Fibroblast of skin of left biceps (primary cell): ENCODE results near the gene TNFAIP8L3.

Experiments
- DNase-seq, 2 experiments: peaks; one replicate each; pipeline ENCODE4 v3.0.0-alpha.2; 2013; ENCODE audit warnings: low read depth in 2 of 2

The TNFAIP8L3 gene

DNA sequence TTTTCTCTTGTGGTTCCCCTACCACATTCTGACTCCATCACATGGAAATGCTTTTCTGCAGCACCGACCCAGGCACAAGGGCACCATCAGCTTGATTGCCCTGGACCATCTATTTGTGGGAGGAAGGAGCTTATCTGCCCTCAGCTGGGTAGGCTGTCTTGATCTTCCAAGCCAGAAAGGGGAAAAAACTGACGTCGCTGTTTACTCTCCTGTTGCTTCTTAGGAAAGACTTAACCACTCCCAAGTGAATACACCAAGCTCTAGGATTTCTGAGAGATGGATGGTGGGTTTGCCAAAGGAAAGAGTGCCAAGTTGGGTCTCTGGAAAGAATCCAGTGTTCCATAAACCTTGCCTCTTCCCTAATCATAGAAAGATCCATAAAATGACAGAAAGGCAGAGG, 4.0 kb downstream of the TNFAIP8L3 start:
- DNase-seq = no peak

DNA sequence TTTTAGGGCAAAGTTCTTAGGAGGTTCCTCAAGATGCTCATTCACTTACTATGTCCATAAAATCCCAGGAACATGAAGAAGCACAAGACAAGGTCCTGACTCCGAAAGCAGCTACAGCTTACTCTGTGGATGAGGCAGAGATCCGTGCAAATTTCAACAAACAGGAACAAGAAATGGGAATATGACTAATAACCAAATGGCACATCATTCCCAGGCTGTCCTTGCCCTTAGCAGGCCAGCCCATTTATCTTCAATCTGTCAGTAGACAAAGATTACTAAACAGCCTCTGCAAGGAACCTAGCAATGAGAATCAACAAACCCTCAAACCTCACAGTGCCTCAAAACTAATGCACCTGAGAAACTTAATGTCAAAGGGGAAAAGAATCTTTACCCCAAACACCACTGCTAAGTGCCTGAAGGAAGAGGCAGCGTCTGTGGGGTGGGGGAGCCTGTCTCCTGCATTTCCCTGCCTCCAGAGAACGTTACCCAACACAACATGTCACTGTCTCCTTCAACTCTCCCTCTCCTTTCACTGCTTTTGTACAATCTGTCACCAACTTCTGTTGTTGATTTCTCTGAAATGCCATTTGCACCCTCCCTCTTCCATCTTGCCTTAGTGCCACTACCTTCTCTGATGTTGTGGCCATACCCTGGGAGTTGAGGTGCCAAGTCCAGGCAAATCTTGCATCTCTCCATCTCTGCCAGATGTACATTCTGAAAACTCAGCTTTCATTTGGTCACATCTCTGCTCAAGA, 4.8 kb downstream of the TNFAIP8L3 start:
- no peak for DNase-seq

DNA sequence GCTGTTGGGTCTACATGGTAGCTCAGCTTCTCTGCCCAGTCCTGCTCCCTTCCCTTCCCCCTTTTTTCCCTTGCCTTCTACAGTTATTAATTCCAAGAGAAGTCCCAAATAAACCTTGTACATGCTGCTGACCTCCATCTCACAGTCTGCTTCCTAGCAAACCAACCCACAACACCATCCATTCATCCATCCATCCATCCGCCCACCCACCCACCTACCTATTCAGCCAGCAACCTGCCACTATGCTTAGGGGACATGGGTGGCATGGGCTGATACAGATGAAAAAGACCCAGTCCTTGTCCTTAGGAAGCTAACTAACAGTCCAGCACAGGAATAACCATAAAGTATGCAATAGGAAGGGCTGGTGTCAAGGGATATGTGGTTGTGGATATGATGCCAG, 5.7 kb downstream of the TNFAIP8L3 start:
- no peak for DNase-seq

DNA sequence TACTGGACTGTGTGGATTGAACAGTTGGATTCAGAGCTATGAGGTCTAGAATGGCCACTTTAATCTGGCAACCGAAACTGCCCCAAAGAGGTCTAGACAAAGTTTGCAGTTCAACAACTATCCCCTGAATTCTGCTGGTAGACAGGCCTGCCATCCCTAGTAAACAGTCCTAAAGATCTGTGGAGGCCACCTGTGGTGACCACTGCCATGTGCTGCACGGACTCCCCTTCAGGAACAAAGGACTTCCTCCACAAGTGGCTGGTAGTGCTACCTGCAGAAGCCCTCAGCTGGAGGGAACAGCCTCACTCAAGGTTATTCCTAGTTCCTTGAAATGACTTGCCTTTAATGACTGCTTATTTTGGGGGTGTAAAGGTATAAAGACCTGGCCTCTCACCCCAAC, 6.1 kb downstream of the TNFAIP8L3 start:
- no peak for DNase-seq

DNA sequence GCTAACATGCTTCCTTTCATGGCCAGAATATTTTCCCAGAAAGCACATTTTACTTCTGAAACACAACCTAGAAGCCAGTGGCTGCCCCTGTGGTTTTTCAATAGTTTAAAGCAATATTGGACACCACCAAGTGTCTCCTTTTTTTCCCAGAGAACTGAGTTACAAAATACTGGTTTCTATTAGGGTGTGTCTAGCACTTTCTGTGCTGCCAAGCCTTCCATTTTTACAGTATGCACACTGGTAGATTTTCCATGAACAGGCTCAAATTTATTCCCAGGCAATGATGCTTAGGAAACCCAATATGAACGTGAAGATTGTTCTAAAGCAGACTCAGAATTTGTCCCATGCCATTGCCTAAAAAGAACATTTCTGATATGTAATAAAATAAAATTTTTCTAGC, 7.2 kb downstream of the TNFAIP8L3 start:
- DNase-seq = no peak

DNA sequence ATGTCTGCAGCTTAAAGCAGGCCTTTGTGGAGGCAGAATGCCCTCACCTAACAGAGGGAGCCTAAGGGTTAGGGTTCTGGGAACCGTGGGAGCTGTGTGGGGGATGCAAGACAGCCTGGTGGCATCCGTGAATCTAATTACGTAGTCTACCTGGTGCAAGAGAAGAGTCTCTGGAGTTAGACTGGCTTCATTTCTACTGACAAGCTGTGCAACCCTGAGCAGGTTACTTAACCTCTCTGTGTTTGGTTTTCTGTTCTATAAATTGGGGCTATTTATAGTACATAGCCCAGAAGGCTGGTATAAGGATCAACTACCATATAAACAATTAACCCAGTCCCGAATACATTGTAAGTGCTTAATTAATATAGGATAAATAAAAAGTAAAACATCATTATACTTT, 8.3 kb downstream of the TNFAIP8L3 start:
- no peak for DNase-seq

DNA sequence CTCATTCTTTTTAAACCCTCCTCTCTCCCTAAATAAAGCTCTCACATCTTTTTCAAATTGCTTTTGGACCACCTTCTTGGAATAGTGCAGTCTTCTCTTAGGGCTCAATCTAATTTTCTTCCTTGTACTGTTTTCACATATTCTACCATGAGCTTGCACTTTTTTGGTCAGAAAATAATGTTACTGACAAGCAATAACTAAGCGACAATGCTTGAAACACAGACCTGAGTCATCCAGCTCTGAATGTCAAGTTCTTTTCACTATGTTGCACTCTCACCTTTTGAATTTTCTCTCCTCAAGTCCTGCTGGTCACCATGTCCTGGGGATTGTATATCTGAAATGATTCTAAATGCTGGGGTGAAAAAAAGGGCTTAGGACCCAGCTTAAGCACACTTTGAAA, 8.9 kb downstream of the TNFAIP8L3 start:
- no peak for DNase-seq

DNA sequence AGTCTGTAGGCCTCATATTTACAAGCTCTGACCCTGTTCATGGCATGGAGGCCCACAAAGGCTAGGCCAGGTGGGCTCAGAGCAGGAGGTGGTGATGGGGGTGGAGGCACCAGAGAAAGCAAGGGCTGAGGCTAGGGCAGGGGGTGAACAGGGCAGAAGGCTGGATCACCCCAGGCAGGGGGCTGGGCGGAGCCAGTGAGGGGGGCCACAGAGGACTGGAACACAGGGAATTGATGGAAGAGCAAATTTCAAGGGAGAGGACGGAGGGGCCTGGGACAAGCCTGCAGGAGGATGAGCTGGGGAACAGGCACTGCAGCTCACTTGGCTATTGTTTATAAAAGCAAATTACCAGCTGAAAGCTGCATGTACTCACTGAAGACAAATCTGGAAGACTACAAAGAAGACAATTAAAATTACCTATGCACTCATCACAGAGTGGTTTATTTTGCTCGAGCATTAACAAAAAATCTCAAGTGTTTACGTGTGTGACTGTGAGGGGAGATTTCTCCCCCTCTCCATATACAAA, 11.0 kb downstream of the TNFAIP8L3 start:
- DNase-seq = no peak

DNA sequence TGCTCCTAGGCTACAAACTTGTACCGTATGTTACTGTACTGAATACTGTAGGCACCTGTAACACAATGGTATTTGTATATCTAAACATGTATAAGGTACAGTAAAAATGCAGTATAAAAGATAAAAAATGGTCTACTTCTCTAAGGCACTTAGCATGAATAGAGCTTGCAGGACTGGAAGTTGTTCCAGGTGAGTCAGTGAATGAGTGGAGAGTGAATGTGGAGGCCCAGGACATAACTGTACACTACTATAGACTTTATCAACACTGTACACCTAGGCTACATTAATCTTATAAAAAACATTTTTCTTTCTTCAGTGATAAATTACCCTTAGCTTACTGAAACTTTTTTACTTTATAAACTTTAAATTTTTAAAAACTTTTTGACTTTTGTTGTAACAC, 12.5 kb downstream of the TNFAIP8L3 start:
- no peak for DNase-seq

DNA sequence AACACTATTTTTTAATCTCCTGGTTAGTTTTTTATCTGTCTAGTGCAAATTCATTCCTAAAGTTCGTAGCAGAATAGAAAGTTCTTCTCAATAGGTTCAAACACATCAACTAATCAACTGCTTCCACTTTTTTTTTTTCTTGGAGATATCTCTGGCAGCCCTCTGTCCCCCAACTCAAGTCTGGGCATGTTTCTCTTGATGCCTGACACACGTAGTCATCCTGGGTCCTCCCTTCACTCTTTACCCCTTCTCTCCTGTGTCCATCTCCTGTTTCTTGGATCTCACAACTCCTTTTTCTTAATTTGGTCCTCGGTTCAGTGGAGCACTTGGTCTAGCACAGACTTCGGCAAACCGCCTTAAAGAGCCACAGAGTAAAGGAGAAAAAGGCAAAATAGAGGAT, 14.4 kb downstream of the TNFAIP8L3 start:
- DNase-seq = no peak

DNA sequence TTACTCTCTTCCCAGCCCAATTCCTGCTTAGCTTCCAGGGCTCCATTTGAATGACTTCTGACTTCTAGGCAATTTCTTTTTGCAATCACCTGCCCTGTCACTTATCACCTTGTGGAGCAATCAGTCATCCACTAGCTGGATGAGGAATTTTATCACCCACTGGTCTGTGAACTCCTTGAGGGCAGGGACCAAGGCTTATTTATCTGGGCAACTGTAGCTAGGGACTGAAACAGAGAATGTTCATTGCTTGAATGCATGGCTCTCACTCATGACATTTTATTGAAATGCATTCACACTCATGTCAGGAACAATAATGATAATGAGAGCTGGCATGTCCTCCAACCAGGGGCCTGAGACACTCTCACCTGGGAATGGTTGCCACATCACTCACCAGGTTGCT, 15.5 kb downstream of the TNFAIP8L3 start:
- DNase-seq = no peak

DNA sequence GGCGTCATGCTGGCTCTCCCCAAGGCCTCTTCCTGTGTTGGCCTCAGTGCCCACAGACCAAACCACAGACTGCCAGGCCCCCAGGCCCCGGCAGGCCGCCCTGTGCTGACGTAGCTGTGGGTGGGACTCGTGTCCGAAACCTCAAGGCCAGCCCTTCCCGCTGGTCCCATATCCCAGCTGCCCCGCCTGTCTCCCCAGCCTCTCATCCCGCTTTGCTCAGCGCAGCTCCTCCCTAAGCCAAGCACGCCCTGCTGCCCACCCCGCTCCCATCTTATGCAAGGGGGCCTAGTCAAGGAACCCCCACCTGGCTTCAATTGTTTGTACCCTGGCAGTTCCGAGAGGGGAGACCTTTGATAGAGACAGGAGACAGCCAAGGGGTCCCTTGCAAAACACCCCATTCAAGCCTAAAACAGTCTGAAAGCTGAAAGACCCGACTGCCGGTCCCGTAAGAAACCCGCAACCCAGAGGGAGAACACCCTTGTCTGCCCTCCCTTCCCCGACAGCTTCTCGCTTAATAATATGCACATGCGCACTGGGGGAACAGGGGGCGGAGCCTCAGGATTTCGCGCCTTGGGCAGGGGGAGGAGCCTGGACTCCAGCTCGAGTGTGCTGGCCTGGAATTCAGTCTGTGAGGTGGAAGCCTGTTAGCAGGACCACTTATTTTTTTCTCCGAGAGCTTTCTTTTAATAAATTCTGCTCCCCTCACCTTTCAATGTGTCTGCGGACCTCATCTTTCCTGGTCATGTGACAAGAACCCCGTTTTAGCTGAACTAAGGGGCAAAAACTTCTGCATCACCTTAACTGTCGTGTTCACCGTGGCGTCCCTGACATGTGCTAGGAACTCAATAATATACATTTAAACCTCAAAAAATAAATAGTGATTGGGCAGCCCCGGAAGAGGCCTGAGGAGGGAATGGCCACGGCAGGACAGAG, 17.2 kb downstream of the TNFAIP8L3 start:
- peak; percentile 33 to 36 for DNase-seq

DNA sequence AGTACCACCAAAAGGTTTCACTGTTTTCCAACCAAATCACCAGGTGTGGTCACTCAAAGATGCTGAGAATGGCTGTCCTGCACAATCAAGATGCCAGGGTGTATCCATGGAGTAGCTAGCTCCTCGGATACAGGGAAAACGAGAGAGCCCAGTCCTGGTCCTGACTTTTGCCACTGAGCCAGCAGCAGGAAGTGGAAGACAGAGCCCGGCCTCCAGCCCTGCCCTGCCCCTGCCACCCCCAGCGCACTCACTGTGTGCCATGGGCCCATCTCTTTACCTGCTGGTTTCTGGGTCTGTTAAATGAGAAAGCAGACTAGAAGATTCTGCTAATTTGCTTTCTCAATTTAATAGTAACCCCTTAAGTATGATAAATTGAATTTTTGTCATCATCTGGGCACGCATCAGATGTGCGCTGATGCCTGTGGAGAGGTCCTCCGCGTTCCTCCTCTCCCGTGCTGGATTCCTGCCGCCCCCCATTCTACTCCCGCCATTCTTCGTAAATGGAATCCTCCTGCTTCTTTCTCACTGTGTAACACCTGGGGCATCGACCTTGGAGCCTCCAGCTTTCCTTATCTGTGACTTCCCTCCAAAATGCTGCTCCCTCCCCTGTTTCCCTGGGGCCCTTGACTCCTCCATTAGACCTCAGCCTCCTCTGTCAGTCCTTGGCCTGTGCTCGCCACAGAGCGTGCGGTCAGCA, 18.0 kb downstream of the TNFAIP8L3 start:
- no peak for DNase-seq

DNA sequence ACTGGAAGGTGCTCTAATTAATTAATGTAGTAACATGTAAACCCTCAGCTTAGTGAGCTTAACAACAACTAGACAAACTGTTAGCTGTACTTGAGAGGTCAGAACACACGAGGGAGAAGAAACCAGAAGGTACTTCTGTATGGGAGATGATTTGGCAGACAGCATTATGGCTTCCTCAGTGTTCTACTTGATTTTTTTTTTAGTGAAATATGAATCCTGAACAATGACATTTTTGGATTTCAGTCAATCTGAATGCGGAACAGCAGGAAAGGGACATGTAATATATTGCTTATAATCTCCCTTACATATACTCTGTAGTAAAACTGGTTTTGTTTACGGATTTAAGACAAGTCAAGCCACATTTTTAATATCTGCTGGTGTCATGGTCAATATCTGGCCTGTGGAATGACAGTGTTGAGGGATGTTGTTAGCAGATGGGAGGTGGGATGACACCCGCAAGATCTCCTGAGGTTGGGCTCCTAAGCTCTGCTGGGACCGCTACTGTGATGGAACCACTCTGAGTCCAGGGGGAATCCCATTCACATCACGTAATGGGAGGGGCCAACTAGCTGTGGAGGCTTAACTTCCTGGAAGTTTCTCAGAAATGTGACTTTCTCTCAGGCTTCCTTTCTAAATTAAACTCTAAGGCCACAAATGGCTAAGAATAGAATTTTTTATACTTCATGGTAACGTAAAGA, 18.7 kb downstream of the TNFAIP8L3 start:
- DNase-seq = no peak

DNA sequence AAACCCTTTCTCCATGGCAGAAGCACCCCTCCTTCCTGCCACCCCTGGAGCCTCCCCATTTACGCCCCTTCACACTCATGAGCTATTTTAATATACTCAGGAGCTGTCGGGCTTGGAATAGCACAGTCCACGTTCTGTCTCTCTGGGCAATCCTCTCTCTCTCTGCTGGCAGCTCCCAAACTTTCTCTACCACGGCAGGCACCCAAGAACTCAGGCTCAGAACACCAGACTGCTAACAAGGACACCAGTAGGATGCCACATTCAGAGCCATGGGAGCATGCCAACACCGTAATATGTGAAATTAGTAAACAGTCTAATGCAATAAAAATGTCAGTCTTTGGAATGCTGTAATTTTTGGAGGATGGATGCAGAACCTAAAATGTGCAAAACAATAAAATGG, 19.3 kb downstream of the TNFAIP8L3 start:
- DNase-seq = no peak

DNA sequence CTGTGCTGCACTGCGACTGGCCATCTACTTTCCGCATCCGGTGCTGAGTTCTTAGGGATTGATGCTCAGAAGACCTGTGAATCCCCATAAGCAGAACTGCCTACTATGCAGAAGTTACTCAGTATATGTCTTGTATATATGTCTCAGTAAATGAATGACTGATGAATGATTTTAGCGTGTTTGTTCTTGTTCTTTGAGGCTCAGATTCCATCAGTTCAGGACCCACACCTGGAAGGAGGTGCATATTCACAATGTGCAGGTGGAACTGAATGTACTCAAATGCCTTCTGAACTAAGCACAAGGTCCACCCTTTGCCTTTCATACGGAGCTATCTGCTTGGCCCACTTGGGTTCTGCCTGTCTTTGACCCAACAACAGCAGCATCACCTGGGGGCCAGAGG, 19.8 kb downstream of the TNFAIP8L3 start:
- DNase-seq = no peak

DNA sequence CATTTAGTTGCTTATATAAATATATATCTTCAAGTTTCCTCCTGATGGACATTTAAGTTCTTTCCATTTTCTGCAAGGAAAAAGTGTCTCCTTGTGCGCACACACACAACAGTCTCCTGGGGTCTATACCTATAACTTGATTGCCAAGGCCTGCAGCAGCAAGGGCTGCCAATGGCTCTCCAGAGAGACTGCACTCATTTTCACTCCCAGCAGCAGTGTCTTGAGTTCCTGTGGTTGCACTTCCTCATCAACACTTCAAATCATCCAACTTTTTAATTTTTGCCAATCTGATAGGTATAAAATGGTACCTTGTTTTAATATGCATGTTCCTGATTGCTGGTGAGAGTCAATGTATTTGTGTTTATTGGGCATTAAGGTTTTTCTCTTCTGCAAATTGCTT, 23.1 kb downstream of the TNFAIP8L3 start:
- DNase-seq = no peak

DNA sequence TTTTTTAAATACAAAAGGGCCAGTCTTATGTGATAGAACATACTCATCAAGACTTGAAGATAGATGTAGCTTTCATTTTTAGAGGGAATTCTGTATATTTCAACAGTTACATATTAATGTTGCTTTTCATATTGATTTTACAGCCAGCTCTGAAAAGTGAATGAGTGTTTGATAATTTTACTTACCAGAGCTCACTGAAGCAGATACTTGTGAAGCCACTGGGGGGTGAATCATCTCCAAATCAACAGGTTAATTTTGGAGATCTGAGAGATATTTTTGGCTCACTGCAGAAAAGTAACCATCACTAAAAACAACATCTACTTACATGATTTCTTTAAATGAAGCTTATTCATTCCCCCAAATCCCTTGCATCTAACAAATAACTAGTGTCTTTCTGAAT, 24.7 kb downstream of the TNFAIP8L3 start:
- DNase-seq = no peak

DNA sequence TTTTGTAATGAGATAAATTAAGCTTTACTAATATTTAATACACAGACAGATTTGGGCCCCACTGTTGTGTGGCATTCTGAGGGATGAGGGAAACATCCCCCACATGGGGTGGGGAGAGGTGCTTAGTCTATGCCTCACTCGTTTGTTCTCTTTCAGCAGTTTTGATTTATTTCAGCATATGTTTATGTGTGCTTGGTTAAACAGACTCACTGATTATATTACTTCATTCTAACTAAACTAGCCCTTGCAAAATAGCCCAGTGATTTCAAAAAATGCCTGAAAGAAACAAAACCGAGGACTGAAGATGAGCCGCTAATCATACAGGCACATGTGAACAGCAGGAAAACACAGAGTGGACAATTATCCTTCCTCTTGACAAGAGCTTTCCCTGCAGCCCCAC, 27.2 kb downstream of the TNFAIP8L3 start:
- no peak for DNase-seq

DNA sequence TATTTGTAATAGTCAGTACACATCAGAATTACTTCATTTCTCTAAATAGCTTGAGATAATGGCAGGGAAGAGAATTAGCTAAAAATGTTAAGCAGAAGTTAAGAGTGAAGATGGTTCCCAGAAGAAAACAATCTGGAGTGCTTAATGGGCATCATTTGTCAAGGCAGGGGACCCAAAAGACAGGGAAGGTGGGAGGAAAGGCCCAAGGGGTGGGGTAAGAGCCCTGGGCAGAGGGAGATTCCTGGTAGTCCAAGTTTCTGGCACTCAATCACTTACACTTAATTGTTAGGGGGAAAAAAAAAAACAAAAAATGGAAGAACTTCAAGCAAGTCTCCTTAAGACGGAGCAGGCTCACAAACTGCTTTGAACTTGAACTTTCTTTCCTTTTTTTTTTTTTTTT, 28.9 kb downstream of the TNFAIP8L3 start:
- no peak for DNase-seq

DNA sequence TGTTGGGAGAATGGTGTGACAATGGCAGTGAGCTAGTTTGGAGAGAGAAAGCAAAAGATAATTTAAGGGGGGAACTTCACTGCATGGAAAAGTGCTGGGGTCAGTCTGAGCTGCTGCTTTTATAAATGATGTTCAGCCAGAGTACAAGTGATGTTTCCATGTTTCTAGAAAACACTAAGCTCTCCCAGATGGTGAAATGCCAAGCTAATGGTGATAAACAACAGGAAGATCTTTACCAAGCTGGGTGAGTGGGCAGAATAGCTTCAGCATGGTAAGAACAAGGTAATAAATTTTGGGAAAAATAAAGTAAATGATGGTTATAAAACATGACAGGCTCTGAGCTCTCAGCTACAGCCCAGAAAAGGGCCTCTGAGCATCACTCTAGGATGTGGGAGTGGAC, 29.4 kb downstream of the TNFAIP8L3 start:
- DNase-seq = no peak

DNA sequence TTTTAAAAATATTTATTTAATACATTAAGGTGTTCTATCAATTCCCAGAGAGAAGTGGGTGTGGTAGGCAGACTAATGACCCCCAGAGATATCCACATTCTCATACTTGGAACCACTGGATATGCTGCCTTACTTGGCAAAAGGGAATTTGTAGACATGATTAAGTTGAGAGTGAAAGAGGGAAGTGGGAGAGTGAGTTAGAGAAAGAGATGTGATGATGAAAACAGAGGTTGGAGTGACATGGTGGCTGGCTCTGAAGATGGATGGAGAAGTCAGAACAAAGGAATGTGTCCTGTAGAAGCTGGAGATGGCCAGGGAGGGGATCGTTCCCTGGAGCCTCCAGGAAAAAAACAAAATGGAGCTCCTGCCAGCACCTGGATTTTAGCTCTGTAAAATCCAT, 32.0 kb downstream of the TNFAIP8L3 start:
- no peak for DNase-seq
